Stimulated activated CD8-positive, alpha-beta memory T cell treated with anti-CD3 and anti-CD28 coated beads, Interleukin-4, amount 100 ng/mL, for 4 hours (primary cell): Measurements from ENCODE around the gene IBTK.
"Not testable (repeated sequence)": the region's sequence is repeated elsewhere in the genome, so short reads cannot be mapped to it uniquely, and the experiment has no call there.

Experiments used
- DNase-seq, 2 donors: peaks; one replicate each; pipeline ENCODE4 v3.0.0-alpha.2; 2020; ENCODE audit warnings: low read depth in 2 of 2, low spot score in 1 of 2

The IBTK gene

GRCh38 chr6:82248273-82248735, 760 bp upstream of the IBTK start:
- no peak for DNase-seq

GRCh38 chr6:82246802-82247504, 591 bp downstream of the IBTK start:
- DNase-seq = peak in 1 of 2 donors; percentile 3

GRCh38 chr6:82246370-82246769, 1.2 kb downstream of the IBTK start:
- no peak for DNase-seq

- no peak for DNase-seq
Measured at GRCh38 chr6:82245376-82245775, 2.2 kb downstream of the IBTK start.

GRCh38 chr6:82243884-82244283, 3.7 kb downstream of the IBTK start:
- no peak for DNase-seq

- no peak for DNase-seq
Measured at GRCh38 chr6:82240186-82240585, 7.4 kb downstream of the IBTK start.

- DNase-seq = no peak
Measured at GRCh38 chr6:82239597-82239996, 7.9 kb downstream of the IBTK start.

- DNase-seq = no peak
Measured at GRCh38 chr6:82237013-82237412, 10.5 kb downstream of the IBTK start.

- DNase-seq = no peak
Measured at GRCh38 chr6:82227770-82228169, 19.8 kb downstream of the IBTK start.

- DNase-seq = no peak
Measured at GRCh38 chr6:82220167-82220566, 27.4 kb downstream of the IBTK start.

- DNase-seq = no peak
Measured at GRCh38 chr6:82217018-82217586, 30.4 kb downstream of the IBTK start.

- DNase-seq = no peak
Measured at GRCh38 chr6:82216549-82216948, 31.0 kb downstream of the IBTK start.

GRCh38 chr6:82211326-82211725, 36.2 kb downstream of the IBTK start:
- DNase-seq = no peak

GRCh38 chr6:82208913-82209312, 38.6 kb downstream of the IBTK start:
- no peak for DNase-seq

GRCh38 chr6:82205930-82206392, 41.6 kb downstream of the IBTK start:
- DNase-seq = no peak

- DNase-seq = no peak
Measured at GRCh38 chr6:82204020-82204419, 43.5 kb downstream of the IBTK start.

GRCh38 chr6:82197784-82198183, 49.8 kb downstream of the IBTK start:
- no peak for DNase-seq

GRCh38 chr6:82197245-82197644, 50.3 kb downstream of the IBTK start:
- DNase-seq = not testable (repeated sequence)

GRCh38 chr6:82196161-82196560, 51.4 kb downstream of the IBTK start:
- no peak for DNase-seq

- DNase-seq = no peak
Measured at GRCh38 chr6:82195619-82196018, 51.9 kb downstream of the IBTK start.

- DNase-seq = no peak
Measured at GRCh38 chr6:82185948-82186535, 61.5 kb downstream of the IBTK start.

- DNase-seq = no peak
Measured at GRCh38 chr6:82183642-82184282, 63.8 kb downstream of the IBTK start.
